ENCODE results near the gene KCNH5. TPM values are rescaled to one million over a fixed set of nuclear protein-coding genes. Genes with fewer than 3 reads are reported as not detected.
"Not testable (repeated sequence)": the region's sequence is repeated elsewhere in the genome, so short reads cannot be mapped to it uniquely, and the experiment has no call there.

KCNH5 gene
- total and polyA plus RNA-seq, 2 of the 13 experiments (the other 11 are each of a cell fraction or from before 2014, with no cell fraction given), result not detected

DNA sequence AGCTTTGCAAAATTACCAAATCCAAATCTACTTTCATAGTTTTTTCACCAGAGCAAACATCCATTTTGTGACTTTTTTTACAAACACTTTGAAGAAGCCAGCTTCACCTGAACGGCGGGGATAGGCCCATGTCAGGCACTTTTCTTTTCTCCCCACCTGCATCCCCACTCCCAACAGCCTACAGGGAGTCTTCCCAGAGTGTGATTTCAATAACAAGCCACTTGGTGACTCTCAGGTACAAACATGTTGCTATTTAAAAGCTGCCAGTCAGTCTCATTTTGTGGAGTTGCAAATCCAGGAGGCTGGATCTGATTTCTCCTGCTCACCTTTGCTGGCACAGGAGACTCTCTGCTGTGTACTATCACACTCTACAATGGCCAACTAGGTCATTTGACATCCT lies 285.5 kb downstream of the KCNH5 start:
- BruUV-seq (replicated peaks), result no TSS peak

DNA sequence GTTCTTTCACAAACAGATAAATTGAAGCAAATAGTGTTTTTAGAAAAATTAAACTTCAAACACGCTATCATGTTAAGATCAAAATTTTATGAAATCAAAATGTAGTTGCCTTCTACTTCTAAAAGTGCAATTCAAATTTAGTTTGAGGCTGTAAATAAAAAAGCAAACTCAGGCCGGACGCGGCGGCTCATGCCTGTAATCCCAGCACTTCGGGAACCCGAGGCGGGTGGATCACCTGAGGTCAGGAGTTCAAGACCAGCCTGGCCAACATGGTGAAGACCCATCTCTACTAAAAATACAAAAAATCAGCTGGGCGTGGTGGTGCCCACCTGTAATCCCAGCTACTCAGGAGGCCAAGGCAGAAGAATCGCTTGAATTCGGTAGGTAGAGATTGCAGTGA lies 298.4 kb downstream of the KCNH5 start:
- H3K9me3 ChIP-seq (ENCODE audit: low read length); H3K4me3 ChIP-seq (replicated peaks in 1 of 3; ENCODE audit: insufficient read depth in 1 of 3, low read depth in 2 of 3, low read length in 3 of 3); H3K27ac ChIP-seq (ENCODE audit: extremely low read length, insufficient read depth, low read length); in situ Hi-C loops (cut with HindIII; ENCODE audit: extremely low pct_ligation_motif_present, low pct_unique_long_range_greater_than_20kb); H4K20me1 ChIP-seq (ENCODE audit: insufficient read depth, low read length); H2AFZ ChIP-seq (ENCODE audit: low read length); ATAC-seq; H3K4me2 ChIP-seq (ENCODE audit: low read depth, low read length); H3K79me2 ChIP-seq (ENCODE audit: insufficient read depth, low read length); FAIRE-seq; DNase-seq (ENCODE audit: low spot score); BruUV-seq (replicated peaks); H3K9ac ChIP-seq (ENCODE audit: insufficient read depth, low read depth, low read length); POLR2A ChIA-PET; CTCF ChIA-PET (ENCODE audit: low intra/inter-chr PET ratio, low total read pairs); H3K36me3 ChIP-seq (replicated peaks in 1 of 2; ENCODE audit: control insufficient read depth in 1 of 2, insufficient read depth in 2 of 2, low read length in 2 of 2); H3K4me1 ChIP-seq (ENCODE audit: insufficient read depth, low read length); intact Hi-C loops (cut with micrococcal nuclease; ENCODE audit: unreplicated experiment); H3K27me3 ChIP-seq (ENCODE audit: control insufficient read depth in 1 of 2, insufficient read depth in 2 of 2, low read length in 2 of 2): not testable (repeated sequence)
- 6% methylated on average over 11 of the region's 11 CpGs for WGBS (ENCODE audit: low lambda C conversion rate)

More for the DNA sequence above, 285.5 kb downstream of the KCNH5 start:
- Histone ChIP-seq H3K27ac (ENCODE audit: extremely low read length, insufficient read depth, low read length) (no peak overlapping the region), H3K36me3 (replicated peaks in 1 of 2; ENCODE audit: control insufficient read depth in 1 of 2, insufficient read depth in 2 of 2, low read length in 2 of 2) (no peaks in the 10 kb centered on the region), H3K4me2 (ENCODE audit: low read depth, low read length) (no peak overlapping the region), H3K9ac (ENCODE audit: insufficient read depth, low read depth, low read length) (no peak overlapping the region), H3K27me3 (ENCODE audit: control insufficient read depth in 1 of 2, insufficient read depth in 2 of 2, low read length in 2 of 2) (no peaks in the 10 kb centered on the region; a peak in 1 of 5 replicates), H3K9me3 (ENCODE audit: low read length) (peaks cover 10% of the 10 kb centered on the region), H3K79me2 (ENCODE audit: insufficient read depth, low read length) (no peaks in the 10 kb centered on the region), H3K4me1 (ENCODE audit: insufficient read depth, low read length) (no peaks in the 10 kb centered on the region), H2AFZ (ENCODE audit: low read length) (no peak overlapping the region), H4K20me1 (ENCODE audit: insufficient read depth, low read length) (no peaks in the 10 kb centered on the region), H3K4me3 (replicated peaks in 1 of 3; ENCODE audit: insufficient read depth in 1 of 3, low read depth in 2 of 3, low read length in 3 of 3) (no peak overlapping the region)
- WGBS (ENCODE audit: low lambda C conversion rate), result 8% methylated on average over 2 of the region's 2 CpGs
- in situ Hi-C loops (cut with HindIII; ENCODE audit: extremely low pct_ligation_motif_present, low pct_unique_long_range_greater_than_20kb) (no loop called here), intact Hi-C loops (cut with micrococcal nuclease; ENCODE audit: unreplicated experiment) (no loop called here)
- DNase-seq (ENCODE audit: low spot score) (no peak), FAIRE-seq (no peak), ATAC-seq (no peak)
- TF ChIP-seq BRD4 (CRISPR knock-in tag; IDR thresholded peaks at IDR 0.05), result no peak
- TF ChIP-seq ARHGAP35 (CRISPR knock-in tag; IDR thresholded peaks at IDR 0.05; ENCODE audit: borderline replicate concordance), result no peak
- no peak for TF ChIP-seq PCBP1 (IDR thresholded peaks at IDR 0.05; ENCODE audit: borderline replicate concordance, low read depth, low read length)
- TF ChIP-seq PHF20 (CRISPR knock-in tag; IDR thresholded peaks at IDR 0.05), result no peak
- TF ChIP-seq MYC (CRISPR knock-in tag; IDR thresholded peaks at IDR 0.05; ENCODE audit: borderline replicate concordance), result no peak
- TF ChIP-seq, protein P1, sequence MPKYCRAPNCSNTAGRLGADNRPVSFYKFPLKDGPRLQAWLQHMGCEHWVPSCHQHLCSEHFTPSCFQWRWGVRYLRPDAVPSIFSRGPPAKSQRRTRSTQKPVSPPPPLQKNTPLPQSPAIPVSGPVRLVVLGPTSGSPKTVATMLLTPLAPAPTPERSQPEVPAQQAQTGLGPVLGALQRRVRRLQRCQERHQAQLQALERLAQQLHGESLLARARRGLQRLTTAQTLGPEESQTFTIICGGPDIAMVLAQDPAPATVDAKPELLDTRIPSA (CRISPR knock-in tag; IDR thresholded peaks at IDR 0.05; ENCODE audit: borderline replicate concordance), result no peak
- no peak for TF ChIP-seq YY1 (IDR thresholded peaks at IDR 0.05; ENCODE audit: insufficient read depth, insufficient replicate concordance, low read depth, low read length)
- TF ChIP-seq ZNF781 (CRISPR knock-in tag; IDR thresholded peaks at IDR 0.05; ENCODE audit: borderline replicate concordance, not compliant biosample characterization), result no peak
- no peak for TF ChIP-seq BCL6 (CRISPR knock-in tag; IDR thresholded peaks at IDR 0.05)
- TF ChIP-seq ZNF766 (CRISPR knock-in tag; IDR thresholded peaks at IDR 0.05; ENCODE audit: borderline replicate concordance), result no peak
- TF ChIP-seq JUND (CRISPR knock-in tag; IDR thresholded peaks at IDR 0.05), result no peak
- TF ChIP-seq ZNF607 (CRISPR knock-in tag; IDR thresholded peaks at IDR 0.05; ENCODE audit: borderline replicate concordance), result no peak
- no peak for TF ChIP-seq MYNN (CRISPR knock-in tag; IDR thresholded peaks at IDR 0.05; ENCODE audit: low read depth)
- TF ChIP-seq ZZZ3 (CRISPR knock-in tag; IDR thresholded peaks at IDR 0.05; ENCODE audit: borderline replicate concordance), result no peak
- TF ChIP-seq, protein P2, sequence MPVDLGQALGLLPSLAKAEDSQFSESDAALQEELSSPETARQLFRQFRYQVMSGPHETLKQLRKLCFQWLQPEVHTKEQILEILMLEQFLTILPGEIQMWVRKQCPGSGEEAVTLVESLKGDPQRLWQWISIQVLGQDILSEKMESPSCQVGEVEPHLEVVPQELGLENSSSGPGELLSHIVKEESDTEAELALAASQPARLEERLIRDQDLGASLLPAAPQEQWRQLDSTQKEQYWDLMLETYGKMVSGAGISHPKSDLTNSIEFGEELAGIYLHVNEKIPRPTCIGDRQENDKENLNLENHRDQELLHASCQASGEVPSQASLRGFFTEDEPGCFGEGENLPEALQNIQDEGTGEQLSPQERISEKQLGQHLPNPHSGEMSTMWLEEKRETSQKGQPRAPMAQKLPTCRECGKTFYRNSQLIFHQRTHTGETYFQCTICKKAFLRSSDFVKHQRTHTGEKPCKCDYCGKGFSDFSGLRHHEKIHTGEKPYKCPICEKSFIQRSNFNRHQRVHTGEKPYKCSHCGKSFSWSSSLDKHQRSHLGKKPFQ (CRISPR knock-in tag; IDR thresholded peaks at IDR 0.05; ENCODE audit: insufficient replicate concordance), result no peak
- ChIA-PET POLR2A (no interaction called here), CTCF (ENCODE audit: low intra/inter-chr PET ratio, low total read pairs) (no interaction called here)
